Measurements from ENCODE around the gene ARRB1. TPM values are rescaled to one million over a fixed set of nuclear protein-coding genes. Genes with fewer than 3 reads are reported as not detected.
"Not testable (repeated sequence)": the region's sequence is repeated elsewhere in the genome, so short reads cannot be mapped to it uniquely, and the experiment has no call there.

ARRB1 gene
- total and polyA plus RNA-seq, 4 donors: 35.0 to 45.8 (median 41.9) TPM

GRCh38 chr11:75387736-75388294 lies 36.4 kb upstream of the ARRB1 start:
- Histone ChIP-seq H3K27ac (ENCODE audit: low read depth, low read length) (no peak overlapping the region), H3K4me1 (ENCODE audit: control insufficient read depth, insufficient read depth, low read length) (peaks cover 15% of the 10 kb centered on the region), H3K27me3 (ENCODE audit: control insufficient read depth, insufficient read depth, low read length) (no peaks in the 10 kb centered on the region), H3K36me3 (ENCODE audit: control insufficient read depth, insufficient read depth, low read length) (no peaks in the 10 kb centered on the region), H3K4me3 (ENCODE audit: low read depth, low read length) (no peak overlapping the region), H3K9me3 (ENCODE audit: control insufficient read depth, insufficient read depth, low read length) (no peaks in the 10 kb centered on the region)
- no CpG with 5 or more reads among the region's 3 CpGs for WGBS (ENCODE audit: insufficient coverage)
- DNase-seq (ENCODE audit: low read depth in 4 of 6, low spot score in 6 of 6): no peak

- H3K4me1 ChIP-seq (ENCODE audit: control insufficient read depth, insufficient read depth, low read length): peaks cover 15% of the 10 kb centered on the region
- no peaks in the 10 kb centered on the region for H3K9me3 ChIP-seq (ENCODE audit: control insufficient read depth, insufficient read depth, low read length)
- no peak overlapping the region for H3K4me3 ChIP-seq (ENCODE audit: low read depth, low read length)
- WGBS (ENCODE audit: insufficient coverage): 68% methylated on average over 2 of the region's 3 CpGs
- H3K27me3 ChIP-seq (ENCODE audit: control insufficient read depth, insufficient read depth, low read length): no peaks in the 10 kb centered on the region
- no peaks in the 10 kb centered on the region for H3K36me3 ChIP-seq (ENCODE audit: control insufficient read depth, insufficient read depth, low read length)
- no peak for DNase-seq (ENCODE audit: low read depth in 4 of 6, low spot score in 6 of 6)
- H3K27ac ChIP-seq (ENCODE audit: low read depth, low read length): no peak overlapping the region
These were observed 35.6 kb upstream of the ARRB1 start for GRCh38 chr11:75386942-75387630.

GRCh38 chr11:75384438-75385080 lies 33.1 kb upstream of the ARRB1 start:
- H3K4me1 ChIP-seq (ENCODE audit: control insufficient read depth, insufficient read depth, low read length): peaks cover 15% of the 10 kb centered on the region
- no peaks in the 10 kb centered on the region for H3K27me3 ChIP-seq (ENCODE audit: control insufficient read depth, insufficient read depth, low read length)
- WGBS (ENCODE audit: insufficient coverage): 23% methylated on average over 19 of the region's 24 CpGs
- no peaks in the 10 kb centered on the region for H3K36me3 ChIP-seq (ENCODE audit: control insufficient read depth, insufficient read depth, low read length)
- no peak overlapping the region for H3K4me3 ChIP-seq (ENCODE audit: low read depth, low read length)
- no peaks in the 10 kb centered on the region for H3K9me3 ChIP-seq (ENCODE audit: control insufficient read depth, insufficient read depth, low read length)
- no peak overlapping the region for H3K27ac ChIP-seq (ENCODE audit: low read depth, low read length)
- DNase-seq (ENCODE audit: low read depth in 4 of 6, low spot score in 6 of 6): peak in 5 of 6 donors; percentile 49 to 88 (median 56)

GRCh38 chr11:75383246-75383645 lies 31.8 kb upstream of the ARRB1 start:
- 63% methylated on average over 2 of the region's 3 CpGs for WGBS (ENCODE audit: insufficient coverage)
- H3K36me3 ChIP-seq (ENCODE audit: control insufficient read depth, insufficient read depth, low read length): no peaks in the 10 kb centered on the region

GRCh38 chr11:75380716-75381420 lies 29.4 kb upstream of the ARRB1 start:
- Histone ChIP-seq H3K4me1 (ENCODE audit: control insufficient read depth, insufficient read depth, low read length) (peaks cover 4% of the 10 kb centered on the region), H3K36me3 (ENCODE audit: control insufficient read depth, insufficient read depth, low read length) (no peaks in the 10 kb centered on the region), H3K27ac (ENCODE audit: low read depth, low read length) (no peak overlapping the region), H3K27me3 (ENCODE audit: control insufficient read depth, insufficient read depth, low read length) (no peaks in the 10 kb centered on the region), H3K4me3 (ENCODE audit: low read depth, low read length) (no peak overlapping the region), H3K9me3 (ENCODE audit: control insufficient read depth, insufficient read depth, low read length) (no peaks in the 10 kb centered on the region)
- WGBS (ENCODE audit: insufficient coverage): 89% methylated on average over 6 of the region's 7 CpGs
- no peak for DNase-seq (ENCODE audit: low read depth in 4 of 6, low spot score in 6 of 6)

More at GRCh38 chr11:75383246-75383645, 31.8 kb upstream of the ARRB1 start:
- H3K27me3 ChIP-seq (ENCODE audit: control insufficient read depth, insufficient read depth, low read length): no peaks in the 10 kb centered on the region
- no peak overlapping the region for H3K27ac ChIP-seq (ENCODE audit: low read depth, low read length)
- no peaks in the 10 kb centered on the region for H3K9me3 ChIP-seq (ENCODE audit: control insufficient read depth, insufficient read depth, low read length)
- H3K4me1 ChIP-seq (ENCODE audit: control insufficient read depth, insufficient read depth, low read length): peaks cover 5% of the 10 kb centered on the region
- DNase-seq (ENCODE audit: low read depth in 4 of 6, low spot score in 6 of 6): no peak
- H3K4me3 ChIP-seq (ENCODE audit: low read depth, low read length): no peak overlapping the region

GRCh38 chr11:75380245-75380644 lies 28.8 kb upstream of the ARRB1 start:
- no peaks in the 10 kb centered on the region for H3K9me3 ChIP-seq (ENCODE audit: control insufficient read depth, insufficient read depth, low read length)
- H3K27me3 ChIP-seq (ENCODE audit: control insufficient read depth, insufficient read depth, low read length): no peaks in the 10 kb centered on the region
- DNase-seq (ENCODE audit: low read depth in 4 of 6, low spot score in 6 of 6): no peak
- no peak overlapping the region for H3K4me3 ChIP-seq (ENCODE audit: low read depth, low read length)
- no CpG with 5 or more reads among the region's 2 CpGs for WGBS (ENCODE audit: insufficient coverage)
- no peaks in the 10 kb centered on the region for H3K36me3 ChIP-seq (ENCODE audit: control insufficient read depth, insufficient read depth, low read length)
- peaks cover 4% of the 10 kb centered on the region for H3K4me1 ChIP-seq (ENCODE audit: control insufficient read depth, insufficient read depth, low read length)
- no peak overlapping the region for H3K27ac ChIP-seq (ENCODE audit: low read depth, low read length)

- not testable (repeated sequence) for H3K4me1 ChIP-seq (ENCODE audit: control insufficient read depth, insufficient read depth, low read length); H3K9me3 ChIP-seq (ENCODE audit: control insufficient read depth, insufficient read depth, low read length); H3K27ac ChIP-seq (ENCODE audit: low read depth, low read length); DNase-seq (ENCODE audit: low read depth in 4 of 6, low spot score in 6 of 6); H3K36me3 ChIP-seq (ENCODE audit: control insufficient read depth, insufficient read depth, low read length); H3K27me3 ChIP-seq (ENCODE audit: control insufficient read depth, insufficient read depth, low read length); H3K4me3 ChIP-seq (ENCODE audit: low read depth, low read length)
- WGBS (ENCODE audit: insufficient coverage): 97% methylated on average over 8 of the region's 17 CpGs
These were observed 27.3 kb upstream of the ARRB1 start for GRCh38 chr11:75378776-75379175.

GRCh38 chr11:75376175-75376574 lies 24.7 kb upstream of the ARRB1 start:
- no peaks in the 10 kb centered on the region for H3K27me3 ChIP-seq (ENCODE audit: control insufficient read depth, insufficient read depth, low read length)
- WGBS (ENCODE audit: insufficient coverage): 80% methylated on average over 9 of the region's 9 CpGs
- H3K27ac ChIP-seq (ENCODE audit: low read depth, low read length): no peak overlapping the region
- H3K36me3 ChIP-seq (ENCODE audit: control insufficient read depth, insufficient read depth, low read length): no peaks in the 10 kb centered on the region
- no peak for DNase-seq (ENCODE audit: low read depth in 4 of 6, low spot score in 6 of 6)
- H3K4me3 ChIP-seq (ENCODE audit: low read depth, low read length): no peak overlapping the region
- H3K4me1 ChIP-seq (ENCODE audit: control insufficient read depth, insufficient read depth, low read length): no peaks in the 10 kb centered on the region
- no peaks in the 10 kb centered on the region for H3K9me3 ChIP-seq (ENCODE audit: control insufficient read depth, insufficient read depth, low read length)

- DNase-seq (ENCODE audit: low read depth in 4 of 6, low spot score in 6 of 6): no peak
- Histone ChIP-seq H3K4me1 (ENCODE audit: control insufficient read depth, insufficient read depth, low read length) (no peaks in the 10 kb centered on the region), H3K36me3 (ENCODE audit: control insufficient read depth, insufficient read depth, low read length) (no peaks in the 10 kb centered on the region), H3K27ac (ENCODE audit: low read depth, low read length) (no peak overlapping the region), H3K27me3 (ENCODE audit: control insufficient read depth, insufficient read depth, low read length) (no peaks in the 10 kb centered on the region), H3K9me3 (ENCODE audit: control insufficient read depth, insufficient read depth, low read length) (no peaks in the 10 kb centered on the region), H3K4me3 (ENCODE audit: low read depth, low read length) (no peak overlapping the region)
- WGBS (ENCODE audit: insufficient coverage): 94% methylated on average over 7 of the region's 8 CpGs
These were observed 24.2 kb upstream of the ARRB1 start for GRCh38 chr11:75375626-75376025.

Measured in spinal cord (tissue), 10 donors.